Purkinje cell (primary cell): ENCODE data around the gene BTG4. TPM values are rescaled to one million over a fixed set of nuclear protein-coding genes. Genes with fewer than 3 reads are reported as not detected.

Experiments
- polyA plus RNA-seq: library from polyadenylated mRNA; unstranded; fragments of >200 nt; fragmentation: Nextera tagmentation; gene quantifications from 2 replicates; pipeline ENCODE4 v1.2.1, GENCODE V29; 2014

Gene BTG4
- polyA plus RNA-seq: not detected in 2 replicates

DNA sequence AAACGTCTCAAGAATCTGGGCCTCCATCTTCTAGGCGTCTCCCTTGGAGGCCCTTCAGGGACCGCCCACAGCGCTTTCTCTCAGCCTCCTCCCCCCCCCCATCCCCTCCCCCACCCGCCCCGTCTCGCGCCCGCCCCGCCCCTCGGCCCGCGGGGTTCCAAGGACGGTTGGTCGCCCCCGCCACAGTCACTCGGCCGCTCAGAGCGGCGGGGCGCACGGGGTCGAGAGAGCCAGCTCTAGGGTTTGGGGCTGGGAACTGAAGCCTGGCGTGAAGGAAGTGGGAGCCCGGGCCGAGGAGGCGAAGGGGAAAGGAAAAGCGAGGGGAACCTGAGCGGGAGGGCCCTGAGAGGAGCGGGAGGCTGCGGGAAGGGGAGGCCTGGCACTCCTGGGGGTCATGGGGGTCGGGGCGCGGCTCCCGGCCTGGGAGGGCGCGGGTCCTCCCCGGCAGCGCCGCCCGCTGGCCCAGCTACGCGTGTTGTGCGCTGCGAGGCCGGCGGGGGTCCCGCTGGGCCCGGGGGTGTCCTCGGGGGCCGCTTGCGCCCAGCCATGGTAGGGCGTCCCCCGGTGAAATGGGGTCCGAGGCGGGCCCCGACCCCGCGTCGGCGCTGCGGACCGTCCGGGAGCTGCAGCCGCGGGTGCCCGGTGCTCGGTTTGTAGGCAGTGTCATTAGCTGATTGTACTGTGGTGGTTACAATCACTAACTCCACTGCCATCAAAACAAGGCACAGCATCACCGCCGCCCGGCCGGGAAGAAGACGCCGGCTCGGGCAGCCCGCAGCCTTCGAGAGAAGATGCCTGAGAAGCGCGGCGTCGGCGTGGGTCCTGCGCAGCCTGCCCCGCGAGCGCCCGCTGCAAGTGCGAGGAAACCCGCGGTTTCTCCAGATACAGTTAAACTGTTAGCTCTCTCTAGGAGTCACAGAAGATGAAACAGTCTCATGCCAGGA, at the start of gene BTG4:
TSS of gene BTG4 (minus strand) at position 91 of the 944 bp plus-strand sequence. CDS start 13,610 bp downstream, outside the sequence.

DNA sequence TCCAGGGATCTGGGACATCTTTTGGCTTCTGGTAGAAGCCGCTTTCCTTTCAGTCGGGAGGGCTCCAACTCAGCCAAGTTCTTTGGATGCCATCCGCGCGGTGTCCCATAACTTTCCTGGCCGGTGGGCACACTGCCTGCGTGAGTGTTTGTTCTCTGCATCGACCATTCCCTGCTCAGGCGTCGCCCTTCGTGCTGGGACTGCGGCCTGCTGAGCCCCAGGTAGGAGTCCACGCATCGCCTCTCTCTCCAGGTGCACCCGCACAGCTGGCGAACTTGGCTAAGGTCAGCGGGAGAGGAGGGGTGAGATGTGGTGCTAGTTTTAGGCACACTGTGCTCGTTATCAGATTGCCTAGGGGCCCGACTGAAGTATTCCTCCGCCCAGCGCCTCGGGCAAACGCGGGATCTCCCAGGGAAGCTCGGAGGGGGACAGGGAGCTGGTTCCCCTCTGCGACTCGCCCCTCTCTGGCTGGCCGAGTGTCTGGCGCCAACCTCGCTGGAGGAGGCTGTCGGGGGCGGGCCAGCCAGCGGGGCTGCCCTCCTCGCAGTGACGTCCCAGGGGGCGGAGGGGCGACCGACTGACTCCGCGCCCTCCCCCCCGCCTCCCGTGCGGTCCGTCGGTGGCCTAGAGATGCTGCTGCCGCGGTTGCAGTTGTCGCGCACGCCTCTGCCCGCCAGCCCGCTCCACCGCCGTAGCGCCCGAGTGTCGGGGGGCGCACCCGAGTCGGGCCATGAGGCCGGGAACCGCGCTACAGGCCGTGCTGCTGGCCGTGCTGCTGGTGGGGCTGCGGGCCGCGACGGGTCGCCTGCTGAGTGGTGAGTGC, 28.1 kb upstream of the BTG4 start, which contains the start of gene LAYN:
TSS of gene LAYN (plus strand) at position 607 of the 823 bp plus-strand sequence. CDS start at position 731, 124 bp downstream.

DNA sequence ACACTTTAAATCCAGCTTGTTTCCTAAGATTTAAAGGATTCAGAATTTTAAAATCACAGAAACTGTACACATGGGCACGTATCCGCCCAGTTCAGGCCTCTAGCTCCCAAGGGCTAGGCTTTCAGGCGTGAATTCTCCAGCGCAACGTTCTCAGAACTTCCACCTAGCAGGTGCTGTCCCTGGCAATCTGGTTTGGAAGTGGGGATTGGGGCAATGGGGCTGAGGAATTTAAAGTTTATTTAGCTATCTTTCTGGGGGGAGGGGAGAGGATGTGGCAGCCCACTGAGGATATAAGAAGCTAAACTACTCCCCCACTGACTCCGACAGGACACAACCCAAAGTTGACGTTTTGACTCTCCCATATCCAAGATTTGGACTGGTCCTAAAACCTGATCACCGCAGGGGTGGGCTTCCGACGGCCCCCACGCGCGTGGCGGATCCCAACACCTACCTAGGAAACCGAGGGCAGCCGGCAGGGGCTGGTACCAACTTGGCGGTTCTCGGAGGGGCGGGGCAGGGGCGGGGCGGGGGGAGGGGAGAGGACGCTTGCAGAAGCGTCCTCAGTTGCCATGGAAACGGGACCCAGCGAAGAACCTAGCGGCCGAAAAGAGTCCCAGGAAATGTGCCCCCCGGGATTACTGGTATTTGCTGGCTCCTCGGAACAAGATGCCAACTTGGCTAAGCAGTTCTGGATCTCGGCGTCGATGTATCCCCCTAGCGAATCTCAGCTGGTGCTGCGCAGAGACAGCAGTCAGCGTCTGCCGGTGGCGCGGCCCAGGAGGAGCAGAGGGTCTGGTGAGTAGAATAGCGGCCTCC, 2.2 kb upstream of the BTG4 start, which contains the start of gene HOATZ:
TSS of gene HOATZ (plus strand) at position 563 of the 816 bp plus-strand sequence. CDS start at position 570, 7 bp downstream.

Other genes starting within 250 kb of the BTG4 start
- gene POU2AF3, start 213.8 kb downstream of the BTG4 start, polyA plus RNA-seq: 0.65 and 1.1 TPM in 2 replicates
- gene POU2AF1, start 133.1 kb downstream of the BTG4 start, polyA plus RNA-seq: not detected in 2 replicates
- not detected in 2 replicates for gene HOATZ, start 2.4 kb upstream of the BTG4 start, polyA plus RNA-seq
- gene LAYN, start 28.3 kb upstream of the BTG4 start, polyA plus RNA-seq: not detected in 2 replicates
- 2.2 and 2.9 TPM in 2 replicates for gene SIK2, start 90.1 kb upstream of the BTG4 start, polyA plus RNA-seq